Activated CD8-positive, alpha-beta memory T cell treated with anti-CD3 and anti-CD28 coated beads for 48 hours (primary cell): ENCODE data around the gene MLLT1.

Experiments used
- DNase-seq, 3 experiments: peaks; one replicate each; pipeline ENCODE4 v3.0.0-alpha.2; 2020; ENCODE audit warnings: low read depth in 2 of 3, low spot score in 2 of 3

The MLLT1 gene

GRCh38 chr19:6172074-6172863, 107.5 kb downstream of the MLLT1 start:
- DNase-seq = no peak

GRCh38 chr19:6167115-6167514, 112.7 kb downstream of the MLLT1 start:
- no peak for DNase-seq

DNA sequence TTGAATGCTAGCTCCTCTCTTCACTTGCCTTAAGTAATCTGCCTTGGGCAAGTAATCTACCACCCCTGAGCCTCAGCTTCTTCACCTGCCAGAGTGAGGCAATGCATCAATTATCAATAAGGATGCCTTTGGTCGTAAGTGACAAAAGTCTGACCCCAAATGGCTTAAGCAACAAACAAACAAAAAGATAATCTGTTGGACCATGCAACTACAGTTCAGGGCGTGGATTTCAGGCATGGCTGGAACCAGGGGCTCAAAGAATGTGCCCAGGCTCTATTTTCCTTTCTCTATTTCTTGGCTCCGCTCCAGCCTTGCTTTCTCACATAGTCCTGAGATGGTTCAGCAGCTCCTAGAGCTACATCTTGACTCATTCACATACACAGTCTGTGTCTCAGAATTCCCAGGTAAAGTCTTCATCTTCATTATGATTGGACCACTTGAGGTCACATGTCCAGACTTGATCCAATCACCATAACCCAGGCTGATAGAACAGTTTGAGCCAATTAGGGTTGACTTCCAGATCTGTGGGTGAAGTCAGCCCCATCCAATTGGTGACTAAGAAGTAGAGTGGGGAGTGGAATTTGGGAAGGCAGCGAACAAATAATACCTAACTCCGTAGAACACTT, 114.8 kb downstream of the MLLT1 start:
- no peak for DNase-seq

- DNase-seq = peak; percentile 5 to 25 (median 8)
Measured at GRCh38 chr19:6161271-6161850, 118.4 kb downstream of the MLLT1 start.
